Natural killer cell (primary cell): ENCODE measurements around the gene ZNF280D. TPM values are rescaled to one million over a fixed set of nuclear protein-coding genes. Genes with fewer than 3 reads are reported as not detected.

ENCODE experiments used
- ATAC-seq, 3 donors: fragments of 150-1000 bp in 2 of 3; fragments of 200-7000 bp in 1 of 3; cut with Tn5 transposase; 1 replicate in 1 of 3; 2 replicates in 2 of 3; pipeline ENCODE4 v1.10.0; 2021; ENCODE audit warnings: mild to moderate bottlenecking in 2 of 3, moderate library complexity in 2 of 3
- DNase-seq, 2 donors: peaks; one replicate each; pipeline versions ENCODE4 v3.0.0 to v3.0.0-alpha.2; 2013 to 2021; ENCODE audit warnings: mixed read lengths in 1 of 2
- H3K27ac ChIP-seq: one replicate; pipeline ENCODE4 v1.5.1; 2013; ENCODE audit warnings: mild to moderate bottlenecking, low read length
- H3K27me3 ChIP-seq: one replicate; pipeline ENCODE4 v1.6.1; 2013; ENCODE audit warnings: low read length; ENCODE audit not compliant: control insufficient read depth, insufficient read depth
- H3K36me3 ChIP-seq: one replicate; pipeline ENCODE4 v1.6.1; 2013; ENCODE audit warnings: low read length; ENCODE audit not compliant: control insufficient read depth, insufficient read depth
- H3K4me1 ChIP-seq: one replicate; pipeline ENCODE4 v1.6.1; 2013; ENCODE audit warnings: low read length; ENCODE audit not compliant: control insufficient read depth, insufficient read depth
- H3K4me3 ChIP-seq: one replicate; pipeline ENCODE4 v1.5.1; 2013; ENCODE audit warnings: low read length
- H3K9me3 ChIP-seq: one replicate; pipeline ENCODE4 v1.6.1; 2013; ENCODE audit warnings: low read length; ENCODE audit not compliant: control insufficient read depth, insufficient read depth
- H3K27ac Mint-ChIP-seq, 2 donors: one replicate each; pipeline ENCODE4 v1.8.0; 2022; ENCODE audit warnings: mild to moderate bottlenecking in 2 of 2, mixed read lengths in 2 of 2, moderate library complexity in 1 of 2
- H3K27me3 Mint-ChIP-seq, 2 donors: one replicate each; pipeline ENCODE4 v1.8.0; 2022; ENCODE audit warnings: low read depth in 2 of 2, mixed read lengths in 2 of 2
- H3K36me3 Mint-ChIP-seq: one replicate; pipeline ENCODE4 v1.8.0; 2022; ENCODE audit warnings: mixed read lengths
- H3K4me1 Mint-ChIP-seq, 2 donors: one replicate each; pipeline ENCODE4 v1.8.0; 2022; ENCODE audit warnings: mixed read lengths in 2 of 2
- H3K4me3 Mint-ChIP-seq: one replicate; pipeline ENCODE4 v1.8.0; 2022; ENCODE audit warnings: mild to moderate bottlenecking, moderate library complexity, mixed read lengths
- H3K9me3 Mint-ChIP-seq, 2 donors: one replicate each; pipeline ENCODE4 v1.8.0; 2022; ENCODE audit warnings: mixed read lengths in 2 of 2
- CTCF ChIP-seq: fragments of 200-600 bp; IDR thresholded peaks from one replicate; pipeline ENCODE4 v1.8.0; 2022; ENCODE audit warnings: antibody characterized with exemption
- WGBS: methylation state at CpG from one replicate; pipeline ENCODE4 v1.1.7; 2013; ENCODE audit warnings: missing lambda C conversion rate; ENCODE audit not compliant: insufficient coverage; 5-methylcytosine and 5-hydroxymethylcytosine counted together
- intact Hi-C: fragments of 100-400 bp; cut with micrococcal nuclease; formaldehyde crosslinking; loops from one replicate; pipeline ENCODE4 v1.14.2; 2022
- total RNA-seq, 4 donors: library from RNA; stranded (reverse); fragments of 120-200 nt in 1 of 4; gene quantifications; one replicate each; pipeline versions ENCODE4 v1.2.3 to v1.2.4, GENCODE V29; 2013 to 2022

ZNF280D gene
- total RNA-seq, 3 donors from 2014 or later (not counting 1 experiment from before 2014, with no cell fraction given), result 35.6 to 39.6 (median 35.9) TPM

GRCh38 chr15:56752986-56753385 is 19.7 kb upstream of the ZNF280D start:
- H3K27me3 ChIP-seq, result no peaks in the 10 kb centered on the region

GRCh38 chr15:56749982-56750381 is 16.7 kb upstream of the ZNF280D start:
- H3K4me1 ChIP-seq, result no peaks in the 10 kb centered on the region
- intact Hi-C loops, result no loop called here

More at GRCh38 chr15:56752986-56753385, 19.7 kb upstream of the ZNF280D start:
- H3K27ac ChIP-seq, result no peak overlapping the region
- H3K36me3 ChIP-seq, result no peaks in the 10 kb centered on the region
- Mint-ChIP-seq H3K4me1 (no peaks in the 10 kb centered on the region), H3K9me3 (no peaks in the 10 kb centered on the region), H3K36me3 (no peaks in the 10 kb centered on the region), H3K27me3 (peaks cover 2 to 16% of the 10 kb centered on the region in 2 donors), H3K27ac (no peak overlapping the region), H3K4me3 (no peak overlapping the region)
- DNase-seq, result no peak
- 100% methylated on average over 1 of the region's 1 CpG for WGBS
- intact Hi-C loops, result no loop called here
- no peak for ATAC-seq
- TF ChIP-seq CTCF, result no peak
- H3K9me3 ChIP-seq, result no peaks in the 10 kb centered on the region
- no peaks in the 10 kb centered on the region for H3K4me1 ChIP-seq
- no peak overlapping the region for H3K4me3 ChIP-seq

GRCh38 chr15:56744701-56745683 is 11.7 kb upstream of the ZNF280D start:
- H3K9me3 Mint-ChIP-seq, result no peaks in the 10 kb centered on the region
- no peaks in the 10 kb centered on the region for H3K36me3 ChIP-seq
- ATAC-seq, result no peak

More at GRCh38 chr15:56749982-56750381, 16.7 kb upstream of the ZNF280D start:
- Histone ChIP-seq H3K36me3 (no peaks in the 10 kb centered on the region), H3K4me3 (no peak overlapping the region), H3K27ac (no peak overlapping the region), H3K9me3 (no peaks in the 10 kb centered on the region), H3K27me3 (no peaks in the 10 kb centered on the region)
- DNase-seq (no peak), ATAC-seq (no peak)
- no peak for TF ChIP-seq CTCF
- Mint-ChIP-seq H3K36me3 (no peaks in the 10 kb centered on the region), H3K9me3 (no peaks in the 10 kb centered on the region), H3K27me3 (peaks cover 2 to 8% of the 10 kb centered on the region in 2 donors), H3K4me3 (no peak overlapping the region), H3K4me1 (no peaks in the 10 kb centered on the region), H3K27ac (no peak overlapping the region)
- WGBS, result no CpG with 5 or more reads among the region's 1 CpG

More at GRCh38 chr15:56744701-56745683, 11.7 kb upstream of the ZNF280D start:
- no peak for TF ChIP-seq CTCF
- Mint-ChIP-seq H3K27me3 (peaks cover 9 to 23% of the 10 kb centered on the region in 2 donors), H3K27ac (no peak overlapping the region), H3K4me1 (no peaks in the 10 kb centered on the region), H3K4me3 (no peak overlapping the region), H3K36me3 (no peaks in the 10 kb centered on the region)
- intact Hi-C loops, result no loop called here
- H3K9me3 ChIP-seq, result no peaks in the 10 kb centered on the region
- H3K4me3 ChIP-seq, result no peak overlapping the region
- H3K27ac ChIP-seq, result no peak overlapping the region
- no peak for DNase-seq
- WGBS, result 91% methylated on average over 3 of the region's 5 CpGs
- H3K27me3 ChIP-seq, result no peaks in the 10 kb centered on the region
- H3K4me1 ChIP-seq, result no peaks in the 10 kb centered on the region
